ENCODE measurements around the gene POMGNT2. TPM values are rescaled to one million over a fixed set of nuclear protein-coding genes. Genes with fewer than 3 reads are reported as not detected.

The POMGNT2 gene
- total RNA-seq, 4 donors from 2014 or later: 22.4 to 39.6 (median 31.1) TPM

GRCh38 chr3:43090238-43090637 is 15.6 kb downstream of the POMGNT2 start:
- peak overlapping the region; percentile 38 to 65 (median 57) for H3K27ac ChIP-seq (replicated peaks in 1 of 4)

DNA sequence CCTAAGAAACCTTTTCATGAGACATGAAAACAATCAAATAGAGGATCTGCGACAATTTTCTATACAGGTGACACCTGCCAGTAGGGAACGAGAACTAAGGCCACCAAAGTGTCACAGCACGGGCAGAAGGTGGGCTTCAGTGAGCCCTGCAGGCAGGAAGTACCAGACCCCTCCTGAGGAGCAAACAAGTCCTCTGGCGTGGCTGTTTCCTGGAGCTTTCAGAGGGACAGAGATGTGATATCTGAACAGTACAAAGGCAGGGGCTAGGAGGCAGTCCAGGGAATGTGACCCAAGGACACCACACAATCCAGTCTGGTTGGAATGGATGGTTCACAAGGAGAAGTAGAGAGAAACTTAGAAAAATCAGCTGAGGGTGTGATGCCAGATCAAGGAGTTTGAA is 16.8 kb downstream of the POMGNT2 start:
- intact Hi-C loops (cut with DNase I): no loop called here
- no peak for DNase-seq (ENCODE audit: extremely low spot score)
- no peak overlapping the region for H3K27ac ChIP-seq (replicated peaks in 1 of 4)
- peaks cover 14 to 44% (median 30%) of the 10 kb centered on the region in 4 donors for H3K4me1 ChIP-seq
- WGBS: 95% methylated on average over 4 of the region's 4 CpGs
- peaks cover 0 to 3% (median 0%) of the 10 kb centered on the region in 4 donors for H3K36me3 ChIP-seq
- TF ChIP-seq POLR2AphosphoS5 (IDR thresholded peaks at IDR 0.05): no peak
- TF ChIP-seq POLR2A (IDR thresholded peaks at IDR 0.05; ENCODE audit: low read depth): no peak
- no peak for TF ChIP-seq EP300 (IDR thresholded peaks at IDR 0.05)
- no peak for TF ChIP-seq CTCF (IDR thresholded peaks at IDR 0.05)
- H3K9me3 ChIP-seq: no peaks in the 10 kb centered on the region
- no peak overlapping the region for H3K4me3 ChIP-seq
- H3K27me3 ChIP-seq: no peaks in the 10 kb centered on the region

More at GRCh38 chr3:43090238-43090637, 15.6 kb downstream of the POMGNT2 start:
- no peaks in the 10 kb centered on the region for H3K9me3 ChIP-seq
- 92% methylated on average over 3 of the region's 3 CpGs for WGBS
- no peak for TF ChIP-seq POLR2A (IDR thresholded peaks at IDR 0.05; ENCODE audit: low read depth)
- TF ChIP-seq CTCF (IDR thresholded peaks at IDR 0.05): no peak
- no peak for TF ChIP-seq POLR2AphosphoS5 (IDR thresholded peaks at IDR 0.05)
- TF ChIP-seq EP300 (IDR thresholded peaks at IDR 0.05): no peak
- peaks cover 0 to 1% (median 0%) of the 10 kb centered on the region in 4 donors for H3K36me3 ChIP-seq
- no peaks in the 10 kb centered on the region for H3K27me3 ChIP-seq
- H3K4me1 ChIP-seq: peaks cover 20 to 55% (median 40%) of the 10 kb centered on the region in 4 donors
- intact Hi-C loops (cut with DNase I): no loop called here
- no peak for DNase-seq (ENCODE audit: extremely low spot score)
- no peak overlapping the region for H3K4me3 ChIP-seq

GRCh38 chr3:43087249-43087776 is 18.6 kb downstream of the POMGNT2 start:
- TF ChIP-seq CTCF (IDR thresholded peaks at IDR 0.05): peak in 1 of 3 experiments; percentile 15
- no peak for TF ChIP-seq POLR2AphosphoS5 (IDR thresholded peaks at IDR 0.05)
- no peak for TF ChIP-seq EP300 (IDR thresholded peaks at IDR 0.05)
- TF ChIP-seq POLR2A (IDR thresholded peaks at IDR 0.05; ENCODE audit: low read depth): no peak
- Histone ChIP-seq H3K27me3 (no peaks in the 10 kb centered on the region), H3K36me3 (peaks cover 0 to 3% (median 0%) of the 10 kb centered on the region in 4 donors), H3K27ac (replicated peaks in 1 of 4) (no peak overlapping the region), H3K4me3 (no peak overlapping the region), H3K4me1 (peaks cover 8 to 28% (median 20%) of the 10 kb centered on the region in 4 donors), H3K9me3 (no peaks in the 10 kb centered on the region)
- 100% methylated on average over 5 of the region's 5 CpGs for WGBS
- no peak for DNase-seq (ENCODE audit: extremely low spot score)
- intact Hi-C loops (cut with DNase I): no loop called here

DNA sequence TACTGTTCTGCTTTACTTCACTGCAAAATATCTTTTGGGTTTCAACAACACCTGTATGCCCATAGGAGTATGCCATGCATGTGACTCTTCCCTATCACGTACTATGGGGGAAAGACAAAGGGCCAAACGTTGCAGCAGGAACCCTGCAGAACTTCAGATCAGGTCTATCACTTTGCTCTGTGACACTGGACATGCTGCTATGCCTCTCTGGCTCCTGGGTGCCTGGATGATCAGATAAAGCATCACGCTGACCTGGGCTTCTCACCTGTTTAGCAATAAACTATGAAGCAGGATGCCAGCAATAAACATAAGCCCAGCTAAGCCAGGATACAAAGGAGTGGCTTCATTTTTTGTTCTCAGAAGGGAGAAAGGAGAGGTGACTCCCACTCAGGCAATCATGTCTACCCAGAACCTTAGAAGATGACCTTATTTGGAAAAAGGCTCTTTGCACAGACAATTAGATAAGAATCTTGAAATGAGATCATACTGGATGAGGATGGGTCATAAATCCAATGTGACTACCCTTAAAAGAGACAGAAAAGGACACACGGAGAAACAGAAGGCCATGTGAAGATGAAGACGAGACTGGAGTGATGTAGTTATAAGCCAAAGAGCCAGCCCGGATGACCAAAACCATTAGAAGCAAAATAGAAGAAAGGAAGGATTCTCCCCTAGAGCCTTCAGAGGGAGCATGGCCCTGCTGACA is 19.3 kb downstream of the POMGNT2 start:
- no peak for DNase-seq (ENCODE audit: extremely low spot score)
- WGBS: 85% methylated on average over 6 of the region's 6 CpGs

More for the DNA sequence above, 19.3 kb downstream of the POMGNT2 start:
- TF ChIP-seq POLR2AphosphoS5 (IDR thresholded peaks at IDR 0.05) (no peak), CTCF (IDR thresholded peaks at IDR 0.05) (no peak), EP300 (IDR thresholded peaks at IDR 0.05) (no peak), POLR2A (IDR thresholded peaks at IDR 0.05; ENCODE audit: low read depth) (no peak)
- Histone ChIP-seq H3K36me3 (peaks cover 0 to 3% (median 0%) of the 10 kb centered on the region in 4 donors), H3K27me3 (no peaks in the 10 kb centered on the region), H3K4me1 (peaks cover 8 to 21% (median 16%) of the 10 kb centered on the region in 4 donors), H3K4me3 (no peak overlapping the region), H3K9me3 (no peaks in the 10 kb centered on the region), H3K27ac (replicated peaks in 1 of 4) (no peak overlapping the region)
- intact Hi-C loops (cut with DNase I): no loop called here

Measured in esophagus muscularis mucosa (tissue), 4 donors.